SK-N-SH (cell line): ENCODE data around the gene NUP133.

Experiments
- CTCF ChIP-seq: fragments of 200-600 bp; sonication (generic); IDR thresholded peaks from 2 replicates; pipeline ENCODE4 v1.6.1; 2017; ENCODE audit warnings: antibody characterized with exemption, mild to moderate bottlenecking, moderate library complexity
- GATA2 ChIP-seq: sonication (generic); formaldehyde crosslinking; IDR thresholded peaks from 2 replicates; pipeline ENCODE4 v1.5.0; 2020; ENCODE audit warnings: mild to moderate bottlenecking, missing genetic modification reagents
- POLR2AphosphoS5 ChIP-seq: IDR thresholded peaks from 2 replicates; pipeline ENCODE4 v1.6.1; 2012; ENCODE audit warnings: low read depth, low read length
- RFX5 ChIP-seq: IDR thresholded peaks from 2 replicates; pipeline ENCODE4 v1.6.1; 2012; ENCODE audit warnings: mild to moderate bottlenecking, improper control_type of control experiment, low read length
- SIN3A ChIP-seq: IDR thresholded peaks from 2 replicates; pipeline ENCODE4 v1.6.1; 2012; ENCODE audit warnings: low read depth, mild to moderate bottlenecking, low read length, moderate library complexity, borderline replicate concordance
- TAF1 ChIP-seq: IDR thresholded peaks from 2 replicates; pipeline ENCODE4 v1.6.1; 2012; ENCODE audit warnings: low read depth, mild to moderate bottlenecking, low read length, moderate library complexity, borderline replicate concordance

GRCh38 chr1:229536982-229537381 is 28.8 kb upstream of the NUP133 start:
- no peak for TF ChIP-seq CTCF
- no peak for TF ChIP-seq TAF1
- TF ChIP-seq POLR2AphosphoS5 = no peak
- no peak for TF ChIP-seq GATA2 (CRISPR knock-in tag)
- no peak for TF ChIP-seq RFX5
- TF ChIP-seq SIN3A = no peak
